Measurements from ENCODE around the gene TTLL1.

GRCh38 chr22:42992092-42992491, 97.1 kb downstream of the TTLL1 start:
- TF ChIP-seq CTCF (IDR thresholded peaks at IDR 0.05) (no peak), POLR2A (IDR thresholded peaks at IDR 0.05) (no peak)

All from thyroid gland (tissue), 4 donors.